Left lung (tissue), 10 donors: ENCODE results near the gene HUNK. TPM values are rescaled to one million over a fixed set of nuclear protein-coding genes. Genes with fewer than 3 reads are reported as not detected.

Experiments
- ATAC-seq: fragments of 200-7000 bp; cut with Tn5 transposase; one replicate; pipeline ENCODE4 v1.9.1; 2020; ENCODE audit warnings: moderate library complexity
- DNase-seq, 4 donors: peaks; one replicate each; pipeline ENCODE4 v3.0.0-alpha.2; 2013 to 2020
- H3K27ac ChIP-seq, 2 donors: fragments of 200-600 bp; sonication (generic) in 1 of 2; one replicate each; pipeline versions ENCODE4 v1.5.0 to v1.8.0; 2020 to 2021
- H3K27me3 ChIP-seq, 2 donors: fragments of 200-600 bp; sonication (generic) in 1 of 2; one replicate each; pipeline versions ENCODE4 v1.5.0 to v1.8.0; 2020 to 2021
- H3K36me3 ChIP-seq, 2 donors: fragments of 200-600 bp; sonication (generic) in 1 of 2; one replicate each; pipeline versions ENCODE4 v1.5.0 to v1.8.0; 2020 to 2021
- H3K4me1 ChIP-seq, 2 donors: fragments of 200-600 bp; one replicate each; pipeline ENCODE4 v1.8.0; 2021
- H3K4me3 ChIP-seq, 2 donors: fragments of 200-600 bp; sonication (generic) in 1 of 2; one replicate each; pipeline versions ENCODE4 v1.5.0 to v1.8.0; 2020 to 2021; ENCODE audit warnings: mild to moderate bottlenecking in 1 of 2
- H3K9me3 ChIP-seq, 2 donors: fragments of 200-600 bp; sonication (generic) in 1 of 2; one replicate each; pipeline versions ENCODE4 v1.5.0 to v1.8.0; 2020 to 2021
- intact Hi-C, 2 donors: fragments of 100-400 bp; cut with DNase I; formaldehyde crosslinking; loops; one replicate each; pipeline versions ENCODE4 v1.11.2 to v1.14.2; 2022
- polyA plus RNA-seq, 6 donors: library from polyadenylated mRNA; unstranded; fragments of 120-200 nt; gene quantifications; one replicate each; pipeline ENCODE4 v1.2.1, GENCODE V29; 2013; ENCODE audit not compliant: insufficient read length in 6 of 6
- total RNA-seq, 2 donors: library from RNA; stranded (reverse); fragmentation: NEBNext Ultra II Directional; extraction: Animal tissue kit (Norgen Biotek cat#: 25700); gene quantifications; one replicate each; pipeline ENCODE4 v1.2.1, GENCODE V29; 2021
- TF ChIP-seq, protein P1 (sequence below), 2 donors: fragments of 200-600 bp; sonication (generic) in 1 of 2; IDR thresholded peaks; one replicate each; pipeline versions ENCODE4 v1.5.0 to v1.8.0; 2021; ENCODE audit warnings: antibody characterized with exemption in 2 of 2
- donor health status: DM: no; HTN: yes; CAD: no.
- donor health status: DM: no; HTN: no; CAD: no.

Gene HUNK
- total and polyA plus RNA-seq, 8 donors = 2.9 to 7.4 (median 6.0) TPM

GRCh38 chr21:31837618-31838390 is 35.0 kb upstream of the HUNK start:
- H3K4me3 ChIP-seq = no peak overlapping the region
- no peaks in the 10 kb centered on the region for H3K36me3 ChIP-seq
- H3K27me3 ChIP-seq = no peaks in the 10 kb centered on the region
- DNase-seq (no peak), ATAC-seq (no peak)
- intact Hi-C loops = no loop called here
- H3K27ac ChIP-seq = no peak overlapping the region
- no peaks in the 10 kb centered on the region for H3K4me1 ChIP-seq
- TF ChIP-seq, protein P1, sequence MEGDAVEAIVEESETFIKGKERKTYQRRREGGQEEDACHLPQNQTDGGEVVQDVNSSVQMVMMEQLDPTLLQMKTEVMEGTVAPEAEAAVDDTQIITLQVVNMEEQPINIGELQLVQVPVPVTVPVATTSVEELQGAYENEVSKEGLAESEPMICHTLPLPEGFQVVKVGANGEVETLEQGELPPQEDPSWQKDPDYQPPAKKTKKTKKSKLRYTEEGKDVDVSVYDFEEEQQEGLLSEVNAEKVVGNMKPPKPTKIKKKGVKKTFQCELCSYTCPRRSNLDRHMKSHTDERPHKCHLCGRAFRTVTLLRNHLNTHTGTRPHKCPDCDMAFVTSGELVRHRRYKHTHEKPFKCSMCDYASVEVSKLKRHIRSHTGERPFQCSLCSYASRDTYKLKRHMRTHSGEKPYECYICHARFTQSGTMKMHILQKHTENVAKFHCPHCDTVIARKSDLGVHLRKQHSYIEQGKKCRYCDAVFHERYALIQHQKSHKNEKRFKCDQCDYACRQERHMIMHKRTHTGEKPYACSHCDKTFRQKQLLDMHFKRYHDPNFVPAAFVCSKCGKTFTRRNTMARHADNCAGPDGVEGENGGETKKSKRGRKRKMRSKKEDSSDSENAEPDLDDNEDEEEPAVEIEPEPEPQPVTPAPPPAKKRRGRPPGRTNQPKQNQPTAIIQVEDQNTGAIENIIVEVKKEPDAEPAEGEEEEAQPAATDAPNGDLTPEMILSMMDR (IDR thresholded peaks at IDR 0.05) = no peak
- H3K9me3 ChIP-seq = no peaks in the 10 kb centered on the region

DNA sequence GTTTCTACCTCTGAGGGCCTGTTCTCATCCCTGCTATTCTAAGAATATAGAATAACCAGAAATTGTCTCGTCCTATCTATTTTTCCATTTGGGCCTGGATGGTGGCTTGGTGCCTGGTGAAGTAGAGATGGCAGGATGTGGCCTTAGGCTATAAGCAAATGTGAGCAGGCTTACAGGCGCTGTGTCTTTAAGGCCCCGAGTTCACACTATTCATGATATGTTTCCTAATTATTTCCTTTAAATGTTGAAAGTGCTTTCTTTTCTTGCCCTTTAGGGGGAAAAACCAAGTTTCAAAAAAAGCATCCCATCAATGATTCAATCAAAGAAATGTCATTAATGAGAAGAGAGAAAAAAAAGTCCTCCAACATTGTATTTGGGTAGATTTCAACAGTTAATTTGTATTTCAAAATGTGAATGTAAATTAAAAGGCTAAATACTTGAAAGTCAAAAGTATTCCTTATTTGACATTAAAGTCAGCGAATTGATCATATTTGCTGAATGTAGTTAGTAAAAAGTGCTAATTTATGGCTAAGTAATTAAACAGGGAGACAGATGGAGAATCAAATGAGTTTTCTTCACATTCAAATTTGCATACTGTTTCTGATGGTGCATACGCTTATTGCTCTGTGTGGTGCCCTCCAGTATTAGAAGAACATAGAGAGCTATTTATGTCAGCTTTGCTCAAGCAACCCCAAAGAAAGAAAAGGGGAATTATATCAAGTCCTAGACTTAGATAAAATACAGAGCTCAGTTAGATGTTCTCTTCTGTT is 34.0 kb upstream of the HUNK start:
- intact Hi-C loops = no loop called here
- Histone ChIP-seq H3K4me1 (no peaks in the 10 kb centered on the region), H3K27ac (no peak overlapping the region), H3K9me3 (no peaks in the 10 kb centered on the region), H3K27me3 (no peaks in the 10 kb centered on the region), H3K36me3 (no peaks in the 10 kb centered on the region), H3K4me3 (no peak overlapping the region)
- TF ChIP-seq, protein P1 (IDR thresholded peaks at IDR 0.05) = no peak
- DNase-seq (no peak), ATAC-seq (no peak)

DNA sequence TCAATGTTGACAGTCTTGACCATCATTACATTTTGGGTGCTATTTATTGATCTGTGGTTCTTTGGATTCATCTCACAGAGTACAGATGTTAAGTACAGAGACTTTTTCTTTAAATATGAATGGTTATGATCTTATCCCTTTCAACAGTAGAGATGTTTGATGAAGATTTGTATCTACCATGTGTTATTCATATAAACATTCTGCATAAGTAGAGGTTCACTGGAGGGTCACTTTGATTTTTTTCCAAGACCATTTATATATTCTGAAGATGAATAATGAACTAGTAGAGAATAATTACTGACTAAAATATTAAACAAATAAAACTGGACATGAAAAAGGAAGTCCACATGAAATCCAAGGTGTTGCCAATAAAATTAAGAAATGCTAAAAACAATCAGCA is 28.6 kb upstream of the HUNK start:
- Histone ChIP-seq H3K27me3 (peaks cover 0 to 3% of the 10 kb centered on the region in 2 donors), H3K36me3 (no peaks in the 10 kb centered on the region), H3K4me3 (no peak overlapping the region), H3K4me1 (no peaks in the 10 kb centered on the region), H3K27ac (no peak overlapping the region), H3K9me3 (no peaks in the 10 kb centered on the region)
- no peak for DNase-seq
- ATAC-seq = no peak
- TF ChIP-seq, protein P1 (IDR thresholded peaks at IDR 0.05) = no peak
- intact Hi-C loops = no loop called here

DNA sequence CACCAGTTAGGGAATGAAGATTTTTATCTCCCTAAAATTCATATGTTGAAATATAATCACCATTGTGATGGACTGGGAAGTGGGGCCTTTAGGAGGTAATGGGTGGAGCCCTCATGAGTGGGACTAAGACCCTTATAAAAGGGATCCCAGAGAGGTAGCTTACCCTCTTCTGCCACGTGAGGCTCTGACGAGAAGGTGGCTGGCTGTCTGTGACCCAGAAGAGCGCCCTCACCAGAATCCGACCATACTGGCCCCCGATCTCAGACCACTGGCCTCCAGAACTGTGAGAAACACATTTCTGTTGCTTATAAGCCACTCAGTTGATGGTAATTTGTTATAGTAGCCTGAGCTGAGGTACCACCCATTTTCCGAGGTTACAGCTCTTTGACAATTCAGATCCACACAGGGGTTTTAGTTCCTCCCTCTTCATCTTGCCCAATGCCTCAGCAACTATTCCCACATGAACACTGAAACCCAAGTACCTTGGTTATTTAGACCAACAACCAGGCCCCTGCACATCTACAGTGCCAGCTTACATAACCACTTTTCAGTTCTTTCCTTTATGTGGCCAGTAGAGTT is 27.6 kb upstream of the HUNK start:
- TF ChIP-seq, protein P1 (IDR thresholded peaks at IDR 0.05) = no peak
- Histone ChIP-seq H3K4me3 (no peak overlapping the region), H3K9me3 (no peaks in the 10 kb centered on the region), H3K27me3 (peaks cover 0 to 3% of the 10 kb centered on the region in 2 donors), H3K4me1 (no peaks in the 10 kb centered on the region), H3K27ac (no peak overlapping the region), H3K36me3 (no peaks in the 10 kb centered on the region)
- DNase-seq (no peak), ATAC-seq (no peak)
- intact Hi-C loops = no loop called here

GRCh38 chr21:31846690-31847089 is 26.1 kb upstream of the HUNK start:
- peak in 1 of 4 donors; percentile 15 for DNase-seq
- Histone ChIP-seq H3K9me3 (no peaks in the 10 kb centered on the region), H3K27me3 (peaks cover 0 to 3% of the 10 kb centered on the region in 2 donors), H3K27ac (no peak overlapping the region), H3K36me3 (no peaks in the 10 kb centered on the region), H3K4me1 (no peaks in the 10 kb centered on the region), H3K4me3 (no peak overlapping the region)
- no peak for ATAC-seq
- TF ChIP-seq, protein P1 (IDR thresholded peaks at IDR 0.05) = no peak
- intact Hi-C loops = no loop called here
